Upper lobe of right lung (tissue), 1 donor: ENCODE results near the gene CLDN10. TPM values are rescaled to one million over a fixed set of nuclear protein-coding genes. Genes with fewer than 3 reads are reported as not detected.
A peak's percentile ranks its signal among the peaks of the same experiment; 100 is the strongest.

Experiments used
- ATAC-seq: fragments of 200-7000 bp; cut with Tn5 transposase; one replicate; pipeline ENCODE4 v1.9.1; 2020; ENCODE audit warnings: mild to moderate bottlenecking, moderate library complexity
- DNase-seq: peaks from one replicate; pipeline ENCODE4 v3.0.0-alpha.2; 2020
- H3K27ac ChIP-seq: fragments of 200-600 bp; one replicate; pipeline ENCODE4 v1.8.0; 2022
- H3K27me3 ChIP-seq: fragments of 200-600 bp; one replicate; pipeline ENCODE4 v1.8.0; 2022; ENCODE audit warnings: mild to moderate bottlenecking
- H3K36me3 ChIP-seq: fragments of 200-600 bp; one replicate; pipeline ENCODE4 v1.8.0; 2022
- H3K4me1 ChIP-seq: fragments of 200-600 bp; one replicate; pipeline ENCODE4 v1.8.0; 2022
- H3K4me3 ChIP-seq: fragments of 200-600 bp; one replicate; pipeline ENCODE4 v1.8.0; 2022; ENCODE audit warnings: mild to moderate bottlenecking
- H3K9me3 ChIP-seq: fragments of 200-600 bp; one replicate; pipeline ENCODE4 v1.8.0; 2022
- CTCF ChIP-seq: fragments of 200-600 bp; IDR thresholded peaks from one replicate; pipeline ENCODE4 v1.8.0; 2022; ENCODE audit warnings: antibody characterized with exemption
- intact Hi-C: fragments of 100-400 bp; cut with DNase I; formaldehyde crosslinking; loops from one replicate; pipeline ENCODE4 v1.11.0; 2022
- total RNA-seq: library from RNA; stranded (reverse); fragmentation: NEBNext Ultra II Directional; extraction: Animal tissue kit (Norgen Biotek cat#: 25700); gene quantifications from one replicate; pipeline ENCODE4 v1.2.1, GENCODE V29; 2021
- donor health status: DM: no; HTN: yes; CAD: no; lungs with severe emphysema.

CLDN10 gene
- total RNA-seq, 1 donor from 2014 or later = 2.2 TPM

- no peak for DNase-seq
- Histone ChIP-seq H3K27ac (no peak overlapping the region), H3K4me3 (peak overlapping the region; percentile 17), H3K27me3 (peaks cover 51% of the 10 kb centered on the region), H3K4me1 (peaks cover 5% of the 10 kb centered on the region), H3K36me3 (no peaks in the 10 kb centered on the region), H3K9me3 (no peaks in the 10 kb centered on the region)
- ATAC-seq = peak; percentile 52
- intact Hi-C loops = no loop called here
- TF ChIP-seq CTCF = no peak
Measured at GRCh38 chr13:95553581-95554385, 1.3 kb downstream of the CLDN10 start.

DNA sequence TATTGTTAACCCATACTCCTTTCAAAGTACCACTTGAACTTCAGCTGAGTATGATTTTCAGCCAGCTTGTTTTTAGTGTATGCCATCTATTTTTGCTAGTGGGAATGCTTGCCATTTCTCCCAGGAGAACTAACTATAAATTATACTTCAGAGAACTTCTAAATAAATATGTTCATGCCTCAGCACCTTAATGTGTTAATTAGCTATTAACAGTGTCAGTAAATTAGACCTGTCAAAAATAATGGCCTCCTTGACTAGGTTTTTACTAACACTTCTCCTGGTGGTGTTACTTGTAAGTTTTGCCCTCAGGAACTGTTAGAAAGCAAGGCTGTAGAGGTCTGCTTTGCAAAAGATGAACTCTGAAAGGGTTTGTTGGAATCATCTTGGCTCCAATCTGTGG, 4.5 kb downstream of the CLDN10 start:
- ATAC-seq (no peak), DNase-seq (no peak)
- Histone ChIP-seq H3K27me3 (peaks cover 25% of the 10 kb centered on the region), H3K4me1 (peaks cover 5% of the 10 kb centered on the region), H3K9me3 (no peaks in the 10 kb centered on the region), H3K4me3 (no peak overlapping the region), H3K27ac (no peak overlapping the region), H3K36me3 (no peaks in the 10 kb centered on the region)
- TF ChIP-seq CTCF = no peak
- intact Hi-C loops = no loop called here

DNA sequence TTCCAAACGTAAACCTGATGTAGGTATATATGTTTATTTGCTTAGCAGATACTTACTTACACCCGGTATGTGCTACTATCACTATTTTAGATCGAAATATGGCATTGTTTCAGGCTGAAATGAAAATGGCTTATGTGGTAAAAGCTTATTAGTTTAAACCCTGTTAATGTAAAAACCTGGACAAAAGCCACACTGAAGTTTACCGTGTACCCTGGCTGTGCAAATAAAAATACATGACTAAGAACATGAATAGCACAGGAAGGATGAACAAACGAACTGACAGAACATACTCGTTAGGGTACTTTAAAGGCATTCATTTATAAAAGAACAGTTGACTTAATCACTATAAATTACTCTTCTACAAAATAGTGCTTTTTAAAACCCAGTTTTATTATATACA, 6.6 kb downstream of the CLDN10 start:
- no peak overlapping the region for H3K27ac ChIP-seq
- DNase-seq = no peak
- no peaks in the 10 kb centered on the region for H3K9me3 ChIP-seq
- peaks cover 4% of the 10 kb centered on the region for H3K27me3 ChIP-seq
- intact Hi-C loops = no loop called here
- no peak for TF ChIP-seq CTCF
- H3K4me1 ChIP-seq = no peaks in the 10 kb centered on the region
- no peaks in the 10 kb centered on the region for H3K36me3 ChIP-seq
- no peak overlapping the region for H3K4me3 ChIP-seq
- ATAC-seq = no peak

DNA sequence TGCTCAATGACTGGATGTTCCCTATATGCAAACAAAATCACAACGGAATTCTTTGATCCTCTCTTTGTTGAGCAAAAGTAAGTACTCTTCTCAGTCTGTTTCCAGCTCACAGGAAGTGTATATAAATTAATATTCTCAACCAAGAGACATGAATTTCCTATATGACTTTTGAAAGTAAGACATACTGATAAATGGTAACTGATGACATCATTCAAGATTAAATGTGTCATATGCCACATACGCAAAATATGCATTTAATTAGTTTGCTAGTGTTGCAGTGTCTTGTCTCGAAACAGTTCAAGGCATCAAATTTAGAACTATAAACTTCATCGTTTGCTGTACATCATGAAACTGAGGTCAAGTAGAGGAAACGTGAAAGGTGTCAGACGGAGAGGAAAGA, 7.9 kb downstream of the CLDN10 start:
- H3K27me3 ChIP-seq = no peaks in the 10 kb centered on the region
- intact Hi-C loops = no loop called here

DNA sequence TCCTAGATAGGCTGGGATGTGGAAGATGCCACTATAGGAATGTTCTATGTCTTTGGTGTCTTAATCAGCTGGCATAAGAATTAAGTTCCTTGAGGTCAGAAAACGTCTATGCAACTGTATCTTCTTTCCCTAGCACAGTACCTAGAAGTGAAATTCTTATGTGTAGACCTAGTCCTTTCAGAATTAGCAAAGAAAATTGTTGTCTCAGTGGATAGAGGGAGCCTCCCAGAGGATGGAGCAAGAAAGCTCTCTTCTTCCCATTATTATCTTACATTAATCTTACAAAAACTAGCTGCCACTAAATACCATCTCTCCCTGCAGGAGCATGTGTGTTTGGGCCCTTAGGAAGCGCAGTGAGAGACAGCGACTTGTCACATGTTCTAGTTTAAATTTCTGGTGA, 11.6 kb downstream of the CLDN10 start:
- no peak for ATAC-seq
- Histone ChIP-seq H3K27me3 (no peaks in the 10 kb centered on the region), H3K4me1 (no peaks in the 10 kb centered on the region), H3K9me3 (no peaks in the 10 kb centered on the region), H3K27ac (no peak overlapping the region), H3K36me3 (no peaks in the 10 kb centered on the region), H3K4me3 (no peak overlapping the region)
- no peak for TF ChIP-seq CTCF
- intact Hi-C loops = no loop called here
- no peak for DNase-seq

More for the DNA sequence above, 7.9 kb downstream of the CLDN10 start:
- Histone ChIP-seq H3K4me3 (no peak overlapping the region), H3K27ac (no peak overlapping the region), H3K36me3 (no peaks in the 10 kb centered on the region), H3K4me1 (no peaks in the 10 kb centered on the region), H3K9me3 (no peaks in the 10 kb centered on the region)
- no peak for TF ChIP-seq CTCF
- no peak for DNase-seq
- ATAC-seq = no peak
